ENCODE results near the gene HMCES.

Gene HMCES

GRCh38 chr3:129291236-129291886 is 12.7 kb downstream of the HMCES start:
- Histone ChIP-seq H3K9me3 (ENCODE audit: severe bottlenecking) (no peaks in the 10 kb centered on the region), H3K27ac (no peak overlapping the region), H3K27me3 (ENCODE audit: insufficient read depth, low read depth, severe bottlenecking) (no peaks in the 10 kb centered on the region), H3K4me3 (ENCODE audit: low read depth, low read length) (no peak overlapping the region), H3K36me3 (peaks cover 48% of the 10 kb centered on the region)
- no peak for DNase-seq
- TF ChIP-seq CTCF (IDR thresholded peaks at IDR 0.05; ENCODE audit: low read depth, low read length), result no peak

- TF ChIP-seq CTCF (IDR thresholded peaks at IDR 0.05; ENCODE audit: low read depth, low read length), result no peak
- Histone ChIP-seq H3K4me3 (ENCODE audit: low read depth, low read length) (no peak overlapping the region), H3K36me3 (peaks cover 52% of the 10 kb centered on the region), H3K27me3 (ENCODE audit: insufficient read depth, low read depth, severe bottlenecking) (no peaks in the 10 kb centered on the region), H3K27ac (no peak overlapping the region), H3K9me3 (ENCODE audit: severe bottlenecking) (no peaks in the 10 kb centered on the region)
- DNase-seq, result no peak
Measured at GRCh38 chr3:129295286-129295685, 16.6 kb downstream of the HMCES start.

GRCh38 chr3:129304146-129304961 is 25.7 kb downstream of the HMCES start:
- Histone ChIP-seq H3K4me3 (ENCODE audit: low read depth, low read length) (no peak overlapping the region), H3K27ac (no peak overlapping the region), H3K27me3 (ENCODE audit: insufficient read depth, low read depth, severe bottlenecking) (no peaks in the 10 kb centered on the region), H3K9me3 (ENCODE audit: severe bottlenecking) (no peaks in the 10 kb centered on the region), H3K36me3 (peaks cover 37% of the 10 kb centered on the region)
- TF ChIP-seq CTCF (IDR thresholded peaks at IDR 0.05; ENCODE audit: low read depth, low read length), result no peak
- DNase-seq, result no peak

GRCh38 chr3:129304962-129305222 is 26.2 kb downstream of the HMCES start:
- no peak overlapping the region for H3K4me3 ChIP-seq (ENCODE audit: low read depth, low read length)
- H3K27ac ChIP-seq, result no peak overlapping the region
- no peaks in the 10 kb centered on the region for H3K9me3 ChIP-seq (ENCODE audit: severe bottlenecking)
- peaks cover 37% of the 10 kb centered on the region for H3K36me3 ChIP-seq
- no peak for TF ChIP-seq CTCF (IDR thresholded peaks at IDR 0.05; ENCODE audit: low read depth, low read length)
- H3K27me3 ChIP-seq (ENCODE audit: insufficient read depth, low read depth, severe bottlenecking), result no peaks in the 10 kb centered on the region
- no peak for DNase-seq

GRCh38 chr3:129305592-129306091 is 27.0 kb downstream of the HMCES start:
- Histone ChIP-seq H3K36me3 (peaks cover 32% of the 10 kb centered on the region), H3K27me3 (ENCODE audit: insufficient read depth, low read depth, severe bottlenecking) (no peaks in the 10 kb centered on the region), H3K4me3 (ENCODE audit: low read depth, low read length) (no peak overlapping the region), H3K9me3 (ENCODE audit: severe bottlenecking) (no peaks in the 10 kb centered on the region), H3K27ac (no peak overlapping the region)
- DNase-seq, result no peak
- TF ChIP-seq CTCF (IDR thresholded peaks at IDR 0.05; ENCODE audit: low read depth, low read length), result no peak
